GM10248 (cell line): ENCODE data around the gene PRKCA.

Experiments
- CTCF ChIA-PET: fragments of 300-600 bp; sonication (Branson Sonifier 250); formaldehyde crosslinking; extraction: SDS; loops from one replicate; lab custom pipeline; 2021; ENCODE audit warnings: antibody characterized with exemption; lab: Yijun Ruan, JAX
- POLR2A ChIA-PET: fragments of 350-650 bp; sonication (Branson Sonifier 250); formaldehyde crosslinking; extraction: SDS; loops from one replicate; lab custom pipeline; 2020; ENCODE audit warnings: antibody characterized with exemption; lab: Yijun Ruan, JAX
- DNase-seq: peaks from one replicate; pipeline ENCODE4 v3.0.0; 2012; ENCODE audit errors: extremely low spot score
- TF ChIP-seq, protein P1 (sequence below): IDR thresholded peaks from 2 replicates; pipeline ENCODE4 v1.5.1; 2012; ENCODE audit warnings: mild to moderate bottlenecking, low read depth; ENCODE audit errors: extremely low read depth, missing control alignments, control extremely low read depth

PRKCA gene

GRCh38 chr17:66751771-66752170, 449.4 kb downstream of the PRKCA start:
- POLR2A ChIA-PET, result no interaction called here
- CTCF ChIA-PET, result interaction anchor here (1.5 kb wide), 1 partner anchor 11 kb away, joined by 4 read pairs; no protein-coding TSS in a partner anchor
- TF ChIP-seq, protein P1, sequence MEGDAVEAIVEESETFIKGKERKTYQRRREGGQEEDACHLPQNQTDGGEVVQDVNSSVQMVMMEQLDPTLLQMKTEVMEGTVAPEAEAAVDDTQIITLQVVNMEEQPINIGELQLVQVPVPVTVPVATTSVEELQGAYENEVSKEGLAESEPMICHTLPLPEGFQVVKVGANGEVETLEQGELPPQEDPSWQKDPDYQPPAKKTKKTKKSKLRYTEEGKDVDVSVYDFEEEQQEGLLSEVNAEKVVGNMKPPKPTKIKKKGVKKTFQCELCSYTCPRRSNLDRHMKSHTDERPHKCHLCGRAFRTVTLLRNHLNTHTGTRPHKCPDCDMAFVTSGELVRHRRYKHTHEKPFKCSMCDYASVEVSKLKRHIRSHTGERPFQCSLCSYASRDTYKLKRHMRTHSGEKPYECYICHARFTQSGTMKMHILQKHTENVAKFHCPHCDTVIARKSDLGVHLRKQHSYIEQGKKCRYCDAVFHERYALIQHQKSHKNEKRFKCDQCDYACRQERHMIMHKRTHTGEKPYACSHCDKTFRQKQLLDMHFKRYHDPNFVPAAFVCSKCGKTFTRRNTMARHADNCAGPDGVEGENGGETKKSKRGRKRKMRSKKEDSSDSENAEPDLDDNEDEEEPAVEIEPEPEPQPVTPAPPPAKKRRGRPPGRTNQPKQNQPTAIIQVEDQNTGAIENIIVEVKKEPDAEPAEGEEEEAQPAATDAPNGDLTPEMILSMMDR, result no peak
- DNase-seq, result no peak

DNA sequence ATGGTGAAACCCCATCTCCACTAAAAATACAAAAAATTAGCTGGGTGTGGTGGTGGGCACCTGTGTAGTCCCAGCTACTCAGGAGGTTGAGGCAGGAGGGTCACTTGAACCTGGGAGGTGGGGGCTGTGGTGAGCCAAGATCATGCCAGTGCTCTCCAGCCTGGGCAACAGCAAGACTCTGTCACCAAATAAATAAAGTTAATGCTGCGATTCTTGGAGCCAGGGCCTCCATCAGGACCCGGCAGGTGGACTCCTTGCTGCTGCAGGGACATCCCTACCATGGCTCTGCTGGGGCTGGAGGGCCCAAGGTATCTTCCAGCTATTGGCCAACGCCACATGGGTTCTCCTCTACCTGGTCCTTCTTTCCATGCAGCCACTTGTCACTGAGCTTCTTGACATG, 450.0 kb downstream of the PRKCA start:
- no peak for DNase-seq
- TF ChIP-seq, protein P1, result no peak
- ChIA-PET POLR2A (no interaction called here), CTCF (interaction anchor here (1.5 kb wide), 1 partner anchor 11 kb away, joined by 4 read pairs; no protein-coding TSS in a partner anchor)

GRCh38 chr17:66753126-66753920, 450.9 kb downstream of the PRKCA start:
- TF ChIP-seq, protein P1, result no peak
- ChIA-PET CTCF (interaction anchor here (1.5 kb wide), 1 partner anchor 12 kb away, joined by 4 read pairs; no protein-coding TSS in a partner anchor), POLR2A (no interaction called here)
- DNase-seq, result no peak

GRCh38 chr17:66755101-66755943, 452.9 kb downstream of the PRKCA start:
- ChIA-PET POLR2A (no interaction called here), CTCF (no interaction called here)
- TF ChIP-seq, protein P1, result no peak
- DNase-seq, result no peak

GRCh38 chr17:66755944-66756290, 453.5 kb downstream of the PRKCA start:
- TF ChIP-seq, protein P1, result no peak
- ChIA-PET POLR2A (no interaction called here), CTCF (no interaction called here)
- DNase-seq, result no peak

DNA sequence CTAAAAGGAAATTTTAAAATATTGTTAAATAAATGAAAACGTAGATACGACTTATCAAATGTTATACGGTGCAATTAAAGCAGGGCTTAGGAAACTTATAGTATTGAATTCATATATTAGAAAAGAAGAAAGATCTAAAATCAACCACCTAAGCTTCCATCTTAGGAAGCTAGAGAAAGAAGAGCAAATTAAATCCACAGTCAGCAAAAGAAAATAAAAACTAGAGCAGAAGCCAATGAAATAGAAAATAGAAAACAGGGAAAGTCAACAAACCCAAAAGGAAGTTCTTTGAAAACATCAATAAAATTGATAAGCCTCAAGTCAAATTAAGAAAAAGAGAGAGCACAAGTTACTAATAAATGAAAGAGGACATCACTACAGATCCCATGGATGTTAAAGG, 457.9 kb downstream of the PRKCA start:
- POLR2A ChIA-PET, result no interaction called here
- CTCF ChIA-PET, result no interaction called here
- TF ChIP-seq, protein P1, result no peak

More for the DNA sequence above, 457.9 kb downstream of the PRKCA start:
- DNase-seq, result no peak
